AG09309 (cell line): ENCODE data around the gene EFCC1.

Experiments
- DNase-seq: peaks from one replicate; pipeline ENCODE4 v3.0.0-alpha.2; 2010; ENCODE audit warnings: low read depth
- H3K4me3 ChIP-seq: 2 replicates; pipeline ENCODE4 v1.5.1; 2011; ENCODE audit warnings: mild to moderate bottlenecking, low read depth, low read length, moderate library complexity; ENCODE audit not compliant: control insufficient read depth
- TF ChIP-seq, protein P1 (sequence below): IDR thresholded peaks from 2 replicates; pipeline ENCODE4 v1.5.1; 2011; ENCODE audit warnings: mild to moderate bottlenecking, low read depth, low read length, inconsistent platforms; ENCODE audit not compliant: insufficient read depth, control insufficient read depth; ENCODE audit errors: missing control alignments

EFCC1 gene

DNA sequence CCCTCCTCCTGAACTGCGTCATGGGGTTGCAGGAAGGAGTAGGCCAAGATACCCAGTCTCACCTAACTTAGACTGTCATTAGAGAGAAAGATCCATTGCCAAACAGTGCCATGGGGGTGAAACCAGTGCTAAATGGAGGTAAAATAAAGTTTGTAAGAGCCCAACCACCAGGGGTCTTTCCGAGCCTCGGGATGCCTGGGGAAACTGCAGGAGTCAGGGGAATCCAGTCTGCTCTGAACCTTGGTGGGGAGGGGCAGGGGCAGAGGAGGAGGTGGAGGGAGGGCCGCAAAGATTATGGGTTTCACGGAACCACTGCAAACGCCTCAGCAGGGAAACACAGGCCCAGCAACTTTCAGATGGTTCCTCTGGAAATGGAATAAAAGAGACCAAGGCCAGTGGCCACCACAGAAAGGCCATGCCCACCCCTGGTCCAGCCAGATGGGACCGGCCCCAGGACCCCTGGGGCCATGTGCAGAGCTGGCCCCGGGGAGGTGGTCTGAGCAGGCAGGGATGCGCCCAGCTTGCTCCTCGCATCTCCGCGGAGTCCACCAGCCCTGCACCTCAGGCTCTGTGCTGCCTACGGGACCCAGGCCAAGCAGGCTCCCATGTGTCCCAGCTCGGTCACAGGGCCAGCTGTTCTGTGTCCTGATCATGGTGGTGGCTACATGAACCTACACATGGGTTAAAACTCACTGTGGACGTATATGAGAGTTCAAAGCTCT, 39.6 kb downstream of the EFCC1 start:
- DNase-seq, result no peak
- TF ChIP-seq, protein P1, sequence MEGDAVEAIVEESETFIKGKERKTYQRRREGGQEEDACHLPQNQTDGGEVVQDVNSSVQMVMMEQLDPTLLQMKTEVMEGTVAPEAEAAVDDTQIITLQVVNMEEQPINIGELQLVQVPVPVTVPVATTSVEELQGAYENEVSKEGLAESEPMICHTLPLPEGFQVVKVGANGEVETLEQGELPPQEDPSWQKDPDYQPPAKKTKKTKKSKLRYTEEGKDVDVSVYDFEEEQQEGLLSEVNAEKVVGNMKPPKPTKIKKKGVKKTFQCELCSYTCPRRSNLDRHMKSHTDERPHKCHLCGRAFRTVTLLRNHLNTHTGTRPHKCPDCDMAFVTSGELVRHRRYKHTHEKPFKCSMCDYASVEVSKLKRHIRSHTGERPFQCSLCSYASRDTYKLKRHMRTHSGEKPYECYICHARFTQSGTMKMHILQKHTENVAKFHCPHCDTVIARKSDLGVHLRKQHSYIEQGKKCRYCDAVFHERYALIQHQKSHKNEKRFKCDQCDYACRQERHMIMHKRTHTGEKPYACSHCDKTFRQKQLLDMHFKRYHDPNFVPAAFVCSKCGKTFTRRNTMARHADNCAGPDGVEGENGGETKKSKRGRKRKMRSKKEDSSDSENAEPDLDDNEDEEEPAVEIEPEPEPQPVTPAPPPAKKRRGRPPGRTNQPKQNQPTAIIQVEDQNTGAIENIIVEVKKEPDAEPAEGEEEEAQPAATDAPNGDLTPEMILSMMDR, result no peak
- no peak overlapping the region for H3K4me3 ChIP-seq

DNA sequence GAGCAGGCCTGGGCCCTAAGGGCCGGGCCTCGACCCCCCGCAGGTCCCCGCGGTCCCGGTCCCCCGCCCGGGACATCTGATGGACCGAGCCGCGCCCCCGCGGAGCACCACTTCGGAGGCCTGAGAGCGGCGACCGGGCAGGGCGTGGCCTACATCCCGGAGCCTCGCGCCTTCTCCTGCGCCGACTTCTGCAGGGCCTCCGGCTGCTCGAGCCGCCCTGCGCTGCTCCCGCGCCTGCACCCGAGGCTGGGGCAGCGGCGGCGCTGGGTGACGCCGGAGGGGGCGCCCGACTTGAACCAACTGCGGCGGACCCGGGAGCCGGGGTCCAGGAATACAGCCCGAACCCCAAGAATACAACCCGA, 44.6 kb downstream of the EFCC1 start:
- TF ChIP-seq, protein P1, result no peak
- DNase-seq, result no peak
- H3K4me3 ChIP-seq, result no peak overlapping the region

DNA sequence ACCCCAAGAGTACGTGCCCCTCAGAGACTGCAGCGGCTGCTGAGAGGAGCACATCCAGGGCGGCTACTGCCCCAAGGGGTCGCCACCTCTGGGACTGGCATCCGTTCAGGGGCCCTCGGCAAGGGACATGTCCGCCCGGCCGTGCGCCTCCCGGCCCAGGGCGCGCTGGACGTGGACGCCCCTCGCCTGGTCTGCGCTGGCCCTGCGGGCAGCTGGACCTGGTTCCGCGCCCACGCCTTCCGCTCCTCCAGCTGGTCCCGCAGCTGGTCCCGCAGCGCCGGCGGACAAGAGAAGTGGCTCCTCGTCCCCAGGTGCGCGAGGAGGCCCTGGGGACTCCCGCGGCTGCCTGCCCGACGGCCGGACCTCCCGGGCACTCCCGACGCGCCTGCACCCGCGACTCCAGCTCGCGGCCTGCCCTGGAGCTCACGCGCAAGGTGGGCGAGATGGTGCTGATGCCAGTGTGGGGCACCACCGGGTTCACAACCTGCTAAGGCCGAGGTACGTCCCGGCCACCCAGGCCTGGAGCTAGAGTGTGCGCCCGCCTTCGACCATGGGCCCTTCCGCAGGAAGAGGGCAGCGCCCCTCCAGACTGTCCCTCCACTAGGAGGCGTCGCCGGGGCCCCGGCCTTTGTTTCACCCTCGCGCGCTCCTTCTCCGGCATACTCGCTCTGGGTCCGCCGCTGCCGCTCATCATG, 45.1 kb downstream of the EFCC1 start:
- TF ChIP-seq, protein P1, result no peak
- no peak overlapping the region for H3K4me3 ChIP-seq

DNA sequence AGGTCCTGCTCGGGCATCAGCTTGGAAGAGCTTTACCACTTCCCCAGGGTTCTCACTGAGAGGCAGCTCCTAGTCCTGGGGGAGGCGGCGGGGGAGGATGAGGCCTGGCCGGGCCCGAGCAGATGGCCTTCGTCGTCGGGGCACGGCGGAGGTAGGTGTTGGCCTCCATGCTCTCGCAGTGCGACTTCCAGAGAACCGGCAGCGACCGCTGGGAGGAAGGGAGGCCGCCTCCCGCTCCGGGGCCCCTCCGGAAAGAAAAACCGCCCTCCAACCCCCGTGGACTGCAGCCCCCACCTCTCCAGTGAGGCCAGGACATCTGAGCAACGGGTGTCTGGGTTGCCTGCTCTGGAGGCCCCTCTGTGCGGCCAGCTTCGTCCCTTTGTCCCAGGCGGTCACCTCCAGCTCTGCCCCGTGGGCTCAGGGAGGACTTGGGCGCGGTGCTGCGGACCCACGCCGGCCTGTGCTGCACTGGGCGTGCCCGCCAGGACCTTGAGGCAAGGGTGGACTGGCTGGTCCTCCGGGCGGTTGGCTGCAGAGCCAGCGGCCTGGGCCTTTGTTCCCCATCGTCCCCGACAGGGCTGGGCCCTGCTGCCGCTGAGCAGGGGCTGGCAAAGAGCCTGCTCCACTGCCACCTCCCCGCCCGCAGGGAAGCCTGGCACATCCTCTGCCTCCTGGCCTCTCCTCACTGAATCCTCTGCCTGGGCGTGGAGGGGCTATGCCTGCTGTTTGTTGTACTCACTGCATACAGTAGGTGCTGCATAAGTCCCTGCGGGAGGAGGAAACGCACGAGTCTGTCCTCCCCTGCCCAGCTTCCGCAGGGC, 45.8 kb downstream of the EFCC1 start:
- H3K4me3 ChIP-seq, result no peak overlapping the region
- TF ChIP-seq, protein P1, result no peak
- DNase-seq, result no peak

More for the DNA sequence above, 45.1 kb downstream of the EFCC1 start:
- DNase-seq, result no peak

DNA sequence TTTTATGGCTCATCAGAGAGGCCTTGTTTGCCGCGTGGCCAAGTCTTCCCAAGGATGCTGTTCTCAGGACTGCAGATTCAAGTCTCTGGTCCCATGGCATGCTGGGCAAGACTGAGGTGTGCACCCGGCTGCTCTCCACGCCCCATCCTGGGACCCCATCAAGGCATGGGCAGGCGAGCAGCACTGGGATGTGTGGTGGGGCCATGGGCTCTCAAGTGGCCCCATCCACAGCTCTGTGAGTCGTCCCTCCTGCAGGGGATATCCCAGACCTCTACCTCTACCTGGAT, 46.4 kb downstream of the EFCC1 start:
- TF ChIP-seq, protein P1, result no peak
- DNase-seq, result no peak
- H3K4me3 ChIP-seq, result no peak overlapping the region

DNA sequence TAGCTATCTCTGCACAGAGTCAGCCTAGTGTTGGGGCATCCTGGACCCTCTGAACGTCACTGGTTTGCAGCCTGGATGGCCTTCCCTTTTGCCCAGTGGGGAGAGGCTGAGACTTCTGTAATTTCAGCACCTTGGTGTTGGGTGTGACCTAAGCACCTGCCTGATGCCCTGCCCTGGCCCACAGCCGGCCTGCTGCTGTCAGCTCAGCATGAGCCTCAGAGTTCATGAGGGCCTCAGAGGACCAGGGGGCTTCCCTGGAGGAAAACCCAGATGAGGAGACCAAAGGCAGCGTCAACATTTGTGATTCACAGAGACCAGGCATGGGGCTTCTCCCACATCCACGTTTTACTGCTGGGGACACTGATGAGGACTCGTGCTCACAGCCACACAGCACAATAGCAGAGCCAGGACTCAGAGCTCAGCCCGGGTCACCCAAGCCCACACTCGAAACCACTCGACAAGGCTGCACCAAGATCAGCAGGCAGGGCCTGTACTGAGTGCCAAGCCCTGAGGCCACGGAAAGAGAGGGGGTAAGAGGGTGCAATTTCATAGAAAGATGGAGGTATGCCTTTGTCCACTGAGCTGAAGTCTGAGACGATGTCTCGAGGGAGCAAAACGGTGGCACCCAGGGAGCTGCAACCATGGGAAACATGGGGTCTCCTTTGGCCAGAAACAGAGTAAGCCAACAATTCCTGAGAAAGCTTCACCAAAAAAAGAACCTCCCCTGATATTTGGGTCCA, 49.6 kb downstream of the EFCC1 start:
- DNase-seq, result no peak
- H3K4me3 ChIP-seq, result no peak overlapping the region
- TF ChIP-seq, protein P1, result no peak
